K562 (cell line): ENCODE measurements around the gene BEST4. TPM values are rescaled to one million over a fixed set of nuclear protein-coding genes. Genes with fewer than 3 reads are reported as not detected.

Source experiments
- CTBP1 ChIP-seq: fragments of 450-650 bp; IDR thresholded peaks from 2 replicates; pipeline ENCODE4 v1.6.1; 2016; ENCODE audit warnings: borderline replicate concordance
- EP400 ChIP-seq: fragments of 450-650 bp; IDR thresholded peaks from 2 replicates; pipeline ENCODE4 v1.6.1; 2017; ENCODE audit warnings: antibody characterized with exemption, mild to moderate bottlenecking, moderate library complexity
- GABPB2 ChIP-seq: fragments of 250-450 bp; sonication (Bioruptor Pico); conservative IDR thresholded peaks from 2 replicates; pipeline ENCODE4 v1.5.1; 2021; ENCODE audit warnings: mild to moderate bottlenecking
- GATA2 ChIP-seq: sonication (generic); formaldehyde crosslinking; IDR thresholded peaks from 2 replicates; pipeline ENCODE4 v1.4.0; 2020; ENCODE audit warnings: mild to moderate bottlenecking, missing genetic modification reagents
- HDAC3 ChIP-seq: fragments of 450-650 bp; IDR thresholded peaks from 2 replicates; pipeline ENCODE4 v1.6.1; 2018; ENCODE audit warnings: borderline replicate concordance, mild to moderate bottlenecking, moderate library complexity; ENCODE audit not compliant: partially characterized antibody
- MCM7 ChIP-seq, 2 experiments: fragments of 450-650 bp; IDR thresholded peaks; 2 replicates each; pipeline ENCODE4 v1.6.1; 2016 to 2018
- MTF1 ChIP-seq: fragments of 250-450 bp; sonication (Bioruptor Pico); IDR thresholded peaks from 2 replicates; pipeline ENCODE4 v1.9.0; 2021; ENCODE audit warnings: moderate library complexity, mild to moderate bottlenecking, inconsistent platforms, borderline replicate concordance
- POLR2G ChIP-seq: fragments of 200-400 bp; formaldehyde crosslinking; IDR thresholded peaks from 2 replicates; pipeline ENCODE4 v1.6.1; 2017; ENCODE audit warnings: low read depth, mild to moderate bottlenecking, antibody characterized with exemption, low read length, moderate library complexity
- POLR3A ChIP-seq: IDR thresholded peaks from 2 replicates; pipeline ENCODE4 v1.6.1; 2011; ENCODE audit warnings: borderline replicate concordance, mild to moderate bottlenecking, moderate library complexity; ENCODE audit not compliant: insufficient read length, insufficient read depth; ENCODE audit errors: extremely low read depth
- RBM22 ChIP-seq: fragments of 200-400 bp; formaldehyde crosslinking; IDR thresholded peaks from 2 replicates; pipeline ENCODE4 v1.6.1; 2018; ENCODE audit warnings: low read length, low read depth; ENCODE audit not compliant: poor library complexity, severe bottlenecking
- RCOR1 ChIP-seq, 2 experiments: IDR thresholded peaks; 2 replicates each; pipeline ENCODE4 v1.6.1; 2012; ENCODE audit warnings: low read depth in 2 of 2, low read length in 2 of 2, borderline replicate concordance in 1 of 2, improper control_type of control experiment in 1 of 2
- STAT5B ChIP-seq: fragments of 250-450 bp; sonication (Bioruptor Pico); IDR thresholded peaks from 2 replicates; pipeline ENCODE4 v1.8.0; 2021; ENCODE audit warnings: mild to moderate bottlenecking, inconsistent platforms
- TBL1XR1 ChIP-seq, 2 experiments: IDR thresholded peaks; 2 replicates each; pipeline ENCODE4 v1.6.1; 2012; ENCODE audit warnings: improper control_type of control experiment in 2 of 2, low read length in 2 of 2, mild to moderate bottlenecking in 1 of 2
- ZKSCAN8 ChIP-seq: fragments of 200-800 bp; sonication (Bioruptor generic); IDR thresholded peaks from 2 replicates; pipeline ENCODE4 v1.6.1; 2016; ENCODE audit warnings: missing genetic modification characterization, missing compliant biosample characterization
- ZNF140 ChIP-seq: fragments of 250-450 bp; sonication (Bioruptor Pico); IDR thresholded peaks from 2 replicates; pipeline ENCODE4 v1.8.0; 2021; ENCODE audit warnings: moderate library complexity, mild to moderate bottlenecking, inconsistent platforms
- ZNF354B ChIP-seq: fragments of 250-450 bp; sonication (Bioruptor Pico); IDR thresholded peaks from 2 replicates; pipeline ENCODE4 v1.4.0; 2020
- ZNF766 ChIP-seq: fragments of 200-800 bp; sonication (Bioruptor generic); conservative IDR thresholded peaks from 2 replicates; pipeline ENCODE4 v1.6.1; 2016; ENCODE audit warnings: missing genetic modification characterization, missing compliant biosample characterization
- polyA plus RNA-seq, 8 experiments: library from polyadenylated mRNA; depleted of rRNA in 4 of 8; stranded (reverse) in 5 of 8; unstranded in 3 of 8; fragments of >200 nt; fragmentation: Nextera tagmentation in 2 of 8; fragmentation: Illumina TruSeq in 1 of 8; extraction: Ambion mirVana in 2 of 8; extraction: Trizol in 1 of 8; gene quantifications; 2 replicates each; pipeline versions ENCODE4 v1.2.1 to v1.2.3, GENCODE V29; 2011 to 2014; ENCODE audit warnings: inconsistent platforms in 1 of 8, missing spikeins in 1 of 8
- total RNA-seq, 7 experiments: library from RNA; depleted of rRNA in 6 of 7; stranded (reverse); fragments of >200 nt in 6 of 7; fragmentation: Illumina TruSeq in 2 of 7; extraction: Trizol in 2 of 7; gene quantifications; 2 replicates each; pipeline versions ENCODE4 v1.2.1 to v1.2.3, GENCODE V29; 2011 to 2021; ENCODE audit warnings: low replicate concordance in 1 of 7
- TF ChIP-seq, protein P1 (sequence below): fragments of 450-650 bp; IDR thresholded peaks from 2 replicates; pipeline ENCODE4 v1.6.1; 2018; ENCODE audit not compliant: partially characterized antibody
- TF ChIP-seq, protein P2 (sequence below), 3 experiments: IDR thresholded peaks in 2 of 3; conservative IDR thresholded peaks in 1 of 3; 2 replicates each; pipeline ENCODE4 v1.5.1; 2011 to 2012; ENCODE audit warnings: low read length in 3 of 3, mild to moderate bottlenecking in 3 of 3, control low read depth in 2 of 3, improper control_type of control experiment in 1 of 3, inconsistent platforms in 1 of 3, low read depth in 1 of 3, mixed read lengths in 1 of 3, moderate library complexity in 1 of 3; ENCODE audit not compliant: insufficient read depth in 2 of 3
- TF ChIP-seq, protein P3 (sequence below): fragments of 250-450 bp; sonication (Bioruptor Pico); IDR thresholded peaks from 2 replicates; pipeline ENCODE4 v1.5.0; 2020; ENCODE audit warnings: mild to moderate bottlenecking

The BEST4 gene
- total and polyA plus RNA-seq, 9 of the 15 experiments (the other 6 are each of a cell fraction or from before 2014, with no cell fraction given), result 0.07 to 0.11 TPM; not detected in 7

DNA sequence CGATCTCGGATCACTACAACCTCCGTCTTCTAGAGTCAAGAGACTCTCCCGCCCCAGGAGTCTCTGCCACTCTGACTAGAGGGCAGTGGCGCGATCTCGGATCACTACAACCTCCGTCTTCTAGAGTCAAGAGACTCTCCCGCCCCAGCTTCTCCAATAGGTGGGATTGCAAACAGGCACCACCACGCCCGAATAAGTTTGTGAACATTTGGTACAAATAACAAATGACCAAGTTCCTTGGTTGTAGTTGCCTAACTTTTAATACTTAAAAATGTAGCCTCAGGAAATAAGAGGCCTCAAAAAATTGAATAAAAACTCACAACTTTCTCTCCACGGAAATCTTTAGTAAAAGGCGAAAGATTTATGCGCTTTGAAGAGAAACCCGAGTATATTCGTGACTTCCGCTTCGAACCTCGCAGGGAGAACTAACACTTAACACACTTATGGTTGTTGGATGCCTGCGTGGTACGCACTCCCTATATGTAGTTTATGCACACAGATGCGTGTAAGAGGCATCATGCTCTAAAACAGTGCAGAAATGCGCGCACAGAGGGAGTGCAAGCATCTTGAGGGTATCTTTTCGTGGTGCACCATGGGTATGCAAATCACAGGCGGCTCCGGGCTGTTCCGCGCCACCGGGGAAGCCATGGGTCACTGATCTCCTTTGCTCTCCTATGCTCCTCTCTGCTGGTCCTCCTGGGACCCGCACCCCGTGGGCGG is 31.8 kb upstream of the BEST4 start (continued):
- TF ChIP-seq, protein P1, sequence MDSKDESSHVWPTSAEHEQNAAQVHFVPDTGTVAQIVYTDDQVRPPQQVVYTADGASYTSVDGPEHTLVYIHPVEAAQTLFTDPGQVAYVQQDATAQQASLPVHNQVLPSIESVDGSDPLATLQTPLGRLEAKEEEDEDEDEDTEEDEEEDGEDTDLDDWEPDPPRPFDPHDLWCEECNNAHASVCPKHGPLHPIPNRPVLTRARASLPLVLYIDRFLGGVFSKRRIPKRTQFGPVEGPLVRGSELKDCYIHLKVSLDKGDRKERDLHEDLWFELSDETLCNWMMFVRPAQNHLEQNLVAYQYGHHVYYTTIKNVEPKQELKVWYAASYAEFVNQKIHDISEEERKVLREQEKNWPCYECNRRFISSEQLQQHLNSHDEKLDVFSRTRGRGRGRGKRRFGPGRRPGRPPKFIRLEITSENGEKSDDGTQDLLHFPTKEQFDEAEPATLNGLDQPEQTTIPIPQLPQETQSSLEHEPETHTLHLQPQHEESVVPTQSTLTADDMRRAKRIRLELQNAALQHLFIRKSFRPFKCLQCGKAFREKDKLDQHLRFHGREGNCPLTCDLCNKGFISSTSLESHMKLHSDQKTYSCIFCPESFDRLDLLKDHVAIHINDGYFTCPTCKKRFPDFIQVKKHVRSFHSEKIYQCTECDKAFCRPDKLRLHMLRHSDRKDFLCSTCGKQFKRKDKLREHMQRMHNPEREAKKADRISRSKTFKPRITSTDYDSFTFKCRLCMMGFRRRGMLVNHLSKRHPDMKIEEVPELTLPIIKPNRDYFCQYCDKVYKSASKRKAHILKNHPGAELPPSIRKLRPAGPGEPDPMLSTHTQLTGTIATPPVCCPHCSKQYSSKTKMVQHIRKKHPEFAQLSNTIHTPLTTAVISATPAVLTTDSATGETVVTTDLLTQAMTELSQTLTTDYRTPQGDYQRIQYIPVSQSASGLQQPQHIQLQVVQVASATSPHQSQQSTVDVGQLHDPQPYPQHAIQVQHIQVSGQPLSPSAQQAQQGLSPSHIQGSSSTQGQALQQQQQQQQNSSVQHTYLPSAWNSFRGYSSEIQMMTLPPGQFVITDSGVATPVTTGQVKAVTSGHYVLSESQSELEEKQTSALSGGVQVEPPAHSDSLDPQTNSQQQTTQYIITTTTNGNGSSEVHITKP, result peak; percentile 36
- peak; percentile 73 for TF ChIP-seq CTBP1
- no peak for TF ChIP-seq ZNF140 (CRISPR knock-in tag)
- peak; percentile 97 for TF ChIP-seq ZNF766 (CRISPR knock-in tag)
- TF ChIP-seq ZKSCAN8 (CRISPR knock-in tag), result peak; percentile 91; the same call in 1 of the 2 replicates
- no peak for TF ChIP-seq MTF1 (CRISPR knock-in tag)
- TF ChIP-seq, protein P2, sequence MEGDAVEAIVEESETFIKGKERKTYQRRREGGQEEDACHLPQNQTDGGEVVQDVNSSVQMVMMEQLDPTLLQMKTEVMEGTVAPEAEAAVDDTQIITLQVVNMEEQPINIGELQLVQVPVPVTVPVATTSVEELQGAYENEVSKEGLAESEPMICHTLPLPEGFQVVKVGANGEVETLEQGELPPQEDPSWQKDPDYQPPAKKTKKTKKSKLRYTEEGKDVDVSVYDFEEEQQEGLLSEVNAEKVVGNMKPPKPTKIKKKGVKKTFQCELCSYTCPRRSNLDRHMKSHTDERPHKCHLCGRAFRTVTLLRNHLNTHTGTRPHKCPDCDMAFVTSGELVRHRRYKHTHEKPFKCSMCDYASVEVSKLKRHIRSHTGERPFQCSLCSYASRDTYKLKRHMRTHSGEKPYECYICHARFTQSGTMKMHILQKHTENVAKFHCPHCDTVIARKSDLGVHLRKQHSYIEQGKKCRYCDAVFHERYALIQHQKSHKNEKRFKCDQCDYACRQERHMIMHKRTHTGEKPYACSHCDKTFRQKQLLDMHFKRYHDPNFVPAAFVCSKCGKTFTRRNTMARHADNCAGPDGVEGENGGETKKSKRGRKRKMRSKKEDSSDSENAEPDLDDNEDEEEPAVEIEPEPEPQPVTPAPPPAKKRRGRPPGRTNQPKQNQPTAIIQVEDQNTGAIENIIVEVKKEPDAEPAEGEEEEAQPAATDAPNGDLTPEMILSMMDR (IDR thresholded peaks at IDR 0.05 in 2 of 3, conservative IDR thresholded peaks at IDR 0.05 in 1 of 3; ENCODE audit: insufficient read depth in 2 of 3, low read depth in 1 of 3, low read length in 3 of 3), result peak; percentile 26 to 49 (median 49); a peak in 4 of 6 replicates
- TF ChIP-seq POLR3A, result no peak
- TF ChIP-seq STAT5B, result no peak
- no peak for TF ChIP-seq RBM22
- TF ChIP-seq, protein P3, sequence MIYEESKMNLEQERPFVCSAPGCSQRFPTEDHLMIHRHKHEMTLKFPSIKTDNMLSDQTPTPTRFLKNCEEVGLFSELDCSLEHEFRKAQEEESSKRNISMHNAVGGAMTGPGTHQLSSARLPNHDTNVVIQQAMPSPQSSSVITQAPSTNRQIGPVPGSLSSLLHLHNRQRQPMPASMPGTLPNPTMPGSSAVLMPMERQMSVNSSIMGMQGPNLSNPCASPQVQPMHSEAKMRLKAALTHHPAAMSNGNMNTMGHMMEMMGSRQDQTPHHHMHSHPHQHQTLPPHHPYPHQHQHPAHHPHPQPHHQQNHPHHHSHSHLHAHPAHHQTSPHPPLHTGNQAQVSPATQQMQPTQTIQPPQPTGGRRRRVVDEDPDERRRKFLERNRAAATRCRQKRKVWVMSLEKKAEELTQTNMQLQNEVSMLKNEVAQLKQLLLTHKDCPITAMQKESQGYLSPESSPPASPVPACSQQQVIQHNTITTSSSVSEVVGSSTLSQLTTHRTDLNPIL (CRISPR knock-in tag), result peak; percentile 41; the same call in 1 of the 2 replicates
- peak; percentile 88 for TF ChIP-seq HDAC3
- TF ChIP-seq GABPB2 (CRISPR knock-in tag), result peak; percentile 48; the same call in 1 of the 2 replicates
- peak; percentile 56 for TF ChIP-seq POLR2G
- no peak for TF ChIP-seq ZNF354B (CRISPR knock-in tag)
- TF ChIP-seq GATA2 (CRISPR knock-in tag), result no peak; the same call in 1 of the 2 replicates
- peak in 1 of 2 experiments; percentile 77; a peak in 1 of 4 replicates for TF ChIP-seq MCM7 (IDR thresholded peaks at IDR 0.05)
- TF ChIP-seq TBL1XR1 (IDR thresholded peaks at IDR 0.05; ENCODE audit: low read length in 2 of 2), result peak in 1 of 2 experiments; percentile 12
- TF ChIP-seq EP400, result peak; percentile 90
- peak; percentile 78 to 86 for TF ChIP-seq RCOR1 (IDR thresholded peaks at IDR 0.05; ENCODE audit: borderline replicate concordance in 1 of 2, low read depth in 2 of 2, low read length in 2 of 2)
